NCI-H2107 treated with DMSO at 0.1 percent for 48 hours (cell line): ENCODE measurements around the gene MGST2.

Source experiments
- DNase-seq: peaks from one replicate; lab custom pipeline; 2025; ENCODE audit not compliant: unreplicated experiment; lab: John Stamatoyannopoulos, UW

Gene MGST2

GRCh38 chr4:139700568-139700967 lies 34.9 kb downstream of the MGST2 start:
- DNase-seq = no peak

- no peak for DNase-seq
Measured at GRCh38 chr4:139704915-139705485, 39.4 kb downstream of the MGST2 start.

GRCh38 chr4:139709660-139710059 lies 44.0 kb downstream of the MGST2 start:
- DNase-seq = no peak

DNA sequence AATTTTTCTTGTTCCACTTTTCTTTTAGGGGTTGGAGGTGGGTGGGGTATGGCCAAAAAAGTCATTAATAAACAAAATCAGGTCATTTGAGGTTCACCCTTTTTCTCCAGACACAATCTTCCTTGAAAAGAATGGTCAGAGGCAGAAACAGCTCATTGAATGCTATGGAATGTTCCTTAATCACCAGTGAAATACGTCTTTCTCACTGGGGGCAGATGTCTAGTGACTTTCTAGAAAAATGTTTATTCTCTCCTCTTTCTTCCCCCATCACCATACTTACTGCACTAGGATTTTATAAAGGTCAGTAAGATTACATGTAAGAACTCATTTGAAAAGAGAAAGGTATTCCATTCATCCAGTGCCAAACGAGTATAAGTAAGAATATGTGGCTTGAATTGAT lies 44.5 kb downstream of the MGST2 start:
- DNase-seq = no peak

DNA sequence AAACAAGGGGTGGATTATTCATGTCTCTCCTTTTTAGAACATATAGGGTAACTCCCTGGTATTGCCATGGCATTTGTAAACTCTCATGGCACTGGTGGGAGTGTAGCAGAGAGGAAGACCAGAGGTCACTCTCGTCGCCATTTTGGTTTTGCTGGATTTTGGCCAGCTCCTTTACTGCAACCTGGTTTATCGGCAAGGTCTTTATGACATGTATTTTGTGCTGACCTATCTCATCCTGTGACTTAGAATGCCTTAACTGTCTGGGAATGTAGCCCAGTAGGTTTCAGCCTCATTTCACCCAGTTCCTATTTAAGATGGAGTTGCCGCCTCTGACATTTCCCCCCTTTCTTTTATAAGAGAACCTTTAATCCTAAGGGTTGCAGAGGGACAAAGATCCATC lies 45.8 kb downstream of the MGST2 start:
- DNase-seq = no peak

DNA sequence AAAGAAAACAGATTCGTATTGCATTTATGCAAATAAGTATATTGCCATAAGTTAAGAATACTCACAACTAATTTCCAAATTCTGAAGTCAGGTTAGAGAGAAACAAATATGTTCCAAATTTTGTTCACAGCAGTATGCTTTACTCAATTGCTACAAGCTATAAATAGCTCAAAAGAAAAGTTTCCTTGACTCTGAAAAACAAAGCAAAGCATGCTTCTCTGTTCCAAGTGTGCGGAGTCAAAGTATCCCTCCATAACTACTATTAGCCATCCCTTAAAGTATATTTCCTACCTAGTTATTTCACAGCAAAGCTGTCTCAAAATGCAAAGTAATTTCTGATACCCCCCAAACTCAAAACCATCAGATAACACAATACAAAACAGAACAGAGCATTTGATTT lies 47.3 kb downstream of the MGST2 start:
- DNase-seq = no peak

DNA sequence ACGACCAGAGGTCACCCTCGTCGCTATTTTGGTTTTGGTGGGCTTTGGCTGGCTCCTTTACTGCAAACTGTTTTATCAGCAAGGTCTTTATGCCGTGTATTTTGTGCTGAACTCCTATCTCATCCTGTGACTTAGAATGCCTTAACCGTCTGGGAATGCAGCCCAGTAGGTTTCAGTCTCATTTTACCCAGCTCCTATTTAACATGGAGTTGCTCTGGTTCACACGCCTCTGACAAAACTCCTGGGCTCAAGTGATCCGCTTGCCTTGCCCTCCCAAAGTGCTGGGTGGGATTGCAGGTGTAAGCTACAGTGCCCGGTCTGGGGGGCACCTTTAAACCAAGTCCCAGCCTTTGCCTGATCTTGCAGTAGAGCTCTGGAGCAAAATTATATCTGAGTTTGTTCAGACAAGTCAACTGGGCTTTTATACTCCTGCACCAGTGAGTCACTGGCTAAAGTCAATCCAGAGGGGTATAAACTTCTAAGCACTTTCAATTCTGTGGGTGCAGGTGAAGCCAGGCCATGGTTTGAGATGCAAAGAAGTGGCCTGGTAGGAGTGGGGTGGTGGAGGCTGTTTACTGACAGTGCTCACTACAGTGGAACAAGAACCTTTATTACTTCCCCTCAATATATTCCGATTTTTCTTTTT lies 50.2 kb downstream of the MGST2 start:
- no peak for DNase-seq

GRCh38 chr4:139718358-139718757 lies 52.7 kb downstream of the MGST2 start:
- no peak for DNase-seq

DNA sequence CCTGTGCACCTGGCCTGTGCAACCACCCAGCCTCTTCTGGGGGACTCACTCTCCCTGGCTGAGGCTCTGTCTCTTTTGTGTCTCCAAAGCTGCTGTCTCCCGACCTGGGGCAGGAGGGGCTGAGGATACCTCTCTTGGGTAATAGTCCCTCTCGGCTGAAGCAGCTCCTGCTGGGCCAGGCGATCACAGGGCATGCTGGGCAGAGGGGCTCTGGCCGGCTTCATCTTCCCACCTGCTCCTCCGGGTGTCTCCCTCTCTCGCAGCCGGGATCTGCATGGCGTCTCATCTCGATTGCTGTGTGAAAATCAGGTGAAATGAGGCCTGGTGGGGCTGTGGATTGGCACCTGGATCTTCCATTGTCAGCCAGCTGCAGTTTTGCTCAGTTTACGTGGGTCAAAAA lies 53.2 kb downstream of the MGST2 start:
- DNase-seq = no peak

DNA sequence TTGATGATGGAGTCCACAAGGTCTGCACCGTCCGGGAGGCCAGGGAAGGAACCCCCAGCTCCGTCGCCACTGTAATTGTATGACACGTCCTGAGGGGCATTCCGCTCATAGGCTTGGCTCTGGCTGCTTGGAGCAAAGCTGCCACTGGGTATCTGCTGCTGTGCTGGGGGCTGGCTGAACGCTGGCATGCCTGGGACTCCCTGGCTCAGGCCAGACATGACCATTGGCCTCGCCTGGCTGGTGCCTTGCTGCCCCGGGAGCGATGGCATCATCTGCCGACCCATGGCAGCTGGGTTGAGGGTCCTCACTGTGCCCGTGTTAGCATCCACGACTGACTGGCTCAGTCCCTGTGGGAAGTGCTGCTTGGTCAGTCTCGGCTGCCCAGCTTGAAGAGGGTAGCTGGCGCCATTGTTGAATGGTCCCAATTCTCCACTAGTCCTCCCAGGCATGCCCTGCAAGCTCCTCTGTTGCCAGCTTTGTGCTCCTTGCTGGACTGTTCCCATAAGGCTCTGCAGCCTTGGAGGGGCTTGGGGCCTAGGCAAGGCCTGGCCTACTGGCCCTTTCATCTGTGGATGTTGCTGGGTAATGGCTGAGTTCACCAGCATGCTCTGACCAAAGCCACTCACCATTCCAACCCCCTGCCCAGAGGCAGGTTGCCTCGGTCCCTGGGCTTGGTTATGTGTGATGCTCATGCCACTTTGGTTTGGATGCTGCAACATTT lies 53.9 kb downstream of the MGST2 start:
- DNase-seq = no peak

DNA sequence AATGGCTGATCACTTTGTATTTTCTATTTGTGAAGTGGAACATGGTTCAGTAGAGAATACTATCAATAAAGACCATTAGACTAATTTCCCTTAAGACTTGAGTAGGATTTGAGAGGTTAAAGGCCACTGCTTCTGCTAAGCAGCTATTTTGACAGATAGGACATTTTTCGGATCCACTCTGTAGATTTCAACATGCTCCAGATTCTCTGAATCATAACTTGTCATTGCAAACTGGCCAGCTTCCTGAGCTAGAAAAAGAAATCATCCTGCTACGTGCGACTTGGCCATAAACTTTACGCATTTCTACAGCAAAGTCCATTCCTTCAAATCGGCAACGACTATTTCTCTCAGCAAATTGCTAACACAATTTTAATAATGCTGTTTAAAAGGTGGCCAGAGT lies 55.2 kb downstream of the MGST2 start:
- no peak for DNase-seq

- no peak for DNase-seq
Measured at GRCh38 chr4:139721789-139722188, 56.2 kb downstream of the MGST2 start.

GRCh38 chr4:139725236-139725635 lies 59.6 kb downstream of the MGST2 start:
- no peak for DNase-seq

GRCh38 chr4:139726615-139727014 lies 61.0 kb downstream of the MGST2 start:
- DNase-seq = no peak

- DNase-seq = no peak
Measured at GRCh38 chr4:139728146-139728545, 62.5 kb downstream of the MGST2 start.

DNA sequence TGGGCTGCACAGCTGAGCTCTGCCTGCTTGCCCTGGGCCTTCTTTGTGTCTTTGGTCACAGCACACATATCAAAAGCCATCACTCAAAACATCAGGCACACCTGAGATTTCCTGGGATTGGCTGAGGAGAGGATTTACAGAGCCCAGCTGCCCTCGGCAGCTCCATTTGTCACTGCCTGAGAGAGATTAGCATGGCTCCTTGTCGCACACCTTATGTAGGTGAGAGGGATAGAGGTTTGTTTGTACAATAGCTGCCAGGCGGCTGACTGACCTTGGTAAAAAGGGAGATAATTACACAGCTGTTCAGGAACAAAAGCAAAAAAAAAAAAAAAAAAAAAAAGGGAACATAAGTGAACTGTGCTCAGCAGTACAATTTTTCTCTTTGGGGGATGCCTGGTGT lies 63.2 kb downstream of the MGST2 start:
- DNase-seq = peak; percentile 58

- DNase-seq = no peak
Measured at GRCh38 chr4:139732991-139733570, 67.5 kb downstream of the MGST2 start.

DNA sequence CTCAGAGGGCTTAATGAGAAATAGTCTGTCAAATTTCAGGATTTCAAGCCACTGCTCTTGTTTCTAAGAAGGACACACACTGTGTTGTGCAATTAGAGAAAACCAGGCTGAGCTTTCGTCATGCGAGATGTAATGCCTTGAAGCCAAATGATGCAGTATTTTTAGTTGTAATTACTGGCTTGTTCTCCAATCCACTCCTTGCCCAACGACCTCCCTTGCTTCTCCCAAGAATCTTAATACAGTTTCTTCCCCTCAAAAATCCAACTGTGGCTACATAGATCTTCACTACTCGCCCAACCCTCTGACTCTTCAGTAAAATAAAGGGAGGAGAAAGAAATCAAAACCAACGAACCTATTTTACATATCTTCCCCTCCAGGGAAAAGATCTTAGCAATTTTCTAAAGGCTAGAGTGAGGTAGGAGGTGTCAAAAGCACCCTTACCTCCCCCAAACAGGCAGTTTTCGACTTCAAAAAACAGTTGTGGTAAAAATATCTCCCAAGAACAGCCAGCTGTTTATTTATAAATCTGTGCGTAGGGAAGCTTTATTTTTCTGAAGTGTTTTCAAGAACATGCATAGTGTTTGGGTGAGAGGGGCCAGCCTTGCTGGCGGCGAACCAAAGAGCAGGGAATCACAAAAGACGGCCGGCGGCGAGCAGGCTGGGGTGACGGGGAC lies 68.7 kb downstream of the MGST2 start:
- no peak for DNase-seq

DNA sequence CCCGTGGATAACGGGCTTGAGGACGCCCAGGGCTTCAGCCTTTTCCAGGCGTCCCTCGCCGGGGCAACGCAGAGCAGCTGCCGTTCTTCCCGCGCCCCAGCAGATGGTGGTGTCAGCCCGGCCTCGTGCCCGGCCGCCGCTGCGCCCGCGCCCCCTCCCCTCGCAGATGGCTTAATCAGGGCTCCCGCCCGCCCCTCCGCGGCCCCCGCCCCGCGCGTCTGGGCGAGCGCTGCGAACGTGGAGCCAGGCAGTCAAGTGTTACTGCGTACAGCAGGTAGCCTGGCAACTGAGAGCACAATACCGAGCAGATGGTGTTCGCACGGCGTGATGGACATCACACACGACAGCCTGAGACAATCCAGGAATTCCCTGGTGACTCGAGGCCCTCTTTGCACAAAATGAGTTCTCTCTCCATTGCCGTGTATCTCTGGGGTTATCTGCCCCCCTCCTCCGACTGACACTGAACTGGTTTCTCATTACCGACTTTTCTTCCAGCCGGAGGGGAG lies 69.3 kb downstream of the MGST2 start:
- peak; percentile 81 for DNase-seq

DNA sequence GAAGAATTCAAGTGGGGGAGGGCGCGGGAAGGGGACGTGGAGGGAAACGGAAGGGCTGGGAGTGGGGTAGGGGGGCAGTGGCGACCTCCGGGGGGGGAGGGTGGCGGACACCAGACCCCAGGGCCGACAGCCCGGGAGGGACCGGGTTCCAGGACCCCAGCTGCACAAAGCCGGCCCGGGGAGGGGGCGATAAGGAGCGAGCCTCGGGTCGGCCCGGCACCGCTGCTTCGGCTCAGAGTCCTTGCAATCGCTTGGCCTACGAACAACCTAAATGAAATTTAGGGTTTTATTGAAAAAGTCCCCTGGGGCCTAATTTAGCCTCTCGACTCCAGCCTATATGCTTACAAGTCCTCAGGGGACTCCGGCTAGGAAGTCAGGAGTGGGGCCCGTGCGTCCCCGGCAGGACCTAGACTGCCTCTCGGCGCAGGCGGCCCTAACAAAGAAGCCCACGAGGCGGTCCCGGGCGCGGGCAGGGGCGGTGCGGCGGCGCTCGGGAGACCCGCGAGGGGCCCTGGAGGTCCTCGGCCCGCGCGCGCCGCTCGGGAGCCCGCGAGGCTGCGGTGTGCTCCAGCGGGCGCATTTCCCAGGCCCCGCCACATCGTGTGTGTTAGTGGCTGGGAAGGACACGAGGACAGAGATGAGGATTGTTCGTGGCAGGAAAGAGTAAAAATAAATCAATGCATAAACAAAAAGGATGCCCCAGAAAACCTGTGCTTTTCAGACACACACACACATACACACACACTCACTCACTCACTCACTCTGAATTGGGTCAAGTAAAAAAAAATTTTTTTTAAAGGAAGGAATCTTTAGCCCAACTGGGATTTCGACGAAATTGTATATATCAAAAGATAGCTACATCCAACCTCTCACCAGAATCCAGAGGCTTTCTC lies 70.0 kb downstream of the MGST2 start:
- DNase-seq = no peak
